GM18508 (cell line): ENCODE data around the gene OR52A1.

Source experiments
- ATAC-seq: cut with Tn5 transposase; IDR thresholded peaks from one replicate; pipeline ENCODE4 v1.9.1; 2021; ENCODE audit warnings: moderate number of reproducible peaks; ENCODE audit not compliant: insufficient read depth, unreplicated experiment

OR52A1 gene

DNA sequence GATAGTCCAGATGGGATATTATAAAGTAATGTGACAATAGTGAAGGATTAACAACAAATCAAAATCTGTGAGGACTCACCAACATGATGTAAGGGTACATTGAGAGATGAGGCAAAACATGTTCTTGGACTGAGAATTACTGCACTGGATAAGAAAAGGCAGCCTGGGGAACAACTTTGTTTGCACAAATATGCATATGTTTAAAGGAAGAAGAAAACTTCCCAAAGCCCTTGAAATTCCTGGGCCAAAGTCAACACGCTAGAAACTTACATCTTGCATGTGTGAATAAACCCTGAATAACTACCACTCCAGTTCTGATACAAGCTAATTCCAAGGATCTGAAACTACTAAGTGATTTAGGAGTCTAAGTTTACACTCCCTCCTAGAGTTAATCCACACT is 17.5 kb downstream of the OR52A1 start:
- ATAC-seq: no peak

DNA sequence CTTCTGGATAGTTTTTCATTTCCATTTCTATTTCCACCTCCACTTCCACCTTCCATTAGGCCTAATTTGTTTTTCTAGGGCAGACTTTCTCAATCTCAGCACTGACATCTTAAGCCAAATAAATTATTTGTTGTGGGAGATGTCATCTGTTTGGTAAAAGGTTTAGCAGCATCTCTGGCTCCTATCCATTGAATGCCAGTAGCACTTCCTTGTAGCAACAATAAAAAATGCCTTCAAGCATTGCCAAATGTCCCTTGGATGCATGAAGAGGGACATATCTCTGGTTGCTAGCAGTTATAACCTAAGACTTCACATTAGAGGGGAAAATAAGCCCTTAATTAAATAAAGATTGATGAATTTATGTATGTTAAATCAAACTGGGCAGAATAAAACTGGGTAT is 18.3 kb downstream of the OR52A1 start:
- no peak for ATAC-seq

DNA sequence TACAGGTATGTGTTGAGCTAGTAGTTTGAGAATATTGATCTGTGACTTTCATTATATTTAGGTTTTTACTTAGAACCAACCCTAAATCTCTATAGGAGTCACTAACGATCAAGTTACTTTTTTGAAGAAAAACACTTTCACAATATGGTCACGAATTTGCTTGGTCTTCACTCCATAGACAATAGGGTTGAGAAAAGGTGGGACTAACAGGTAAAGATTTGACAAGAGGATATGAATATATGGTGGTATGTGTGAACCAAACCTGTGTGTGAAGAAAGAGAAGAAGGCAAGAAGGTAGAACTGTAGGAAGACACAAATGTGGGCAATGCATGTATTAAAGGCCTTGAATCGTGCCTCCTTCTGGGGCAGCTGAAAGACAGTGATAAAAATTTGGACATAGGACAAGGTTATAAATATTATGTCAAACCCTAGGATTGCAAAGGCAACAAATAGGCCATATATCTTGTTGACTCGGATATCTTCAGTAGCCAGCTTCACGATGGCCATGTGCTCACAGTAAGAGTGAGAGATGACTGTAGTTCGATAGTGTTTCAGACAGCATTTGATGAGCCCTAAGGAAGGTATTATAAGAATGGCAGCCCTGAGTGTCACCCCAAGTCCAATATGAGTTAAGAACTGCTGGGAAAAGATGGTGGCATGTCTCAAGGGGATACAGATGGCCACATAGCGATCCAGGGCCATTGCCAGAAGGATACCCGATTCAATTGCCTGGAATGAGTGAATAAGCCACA is 22.8 kb downstream of the OR52A1 start:
- ATAC-seq: no peak

DNA sequence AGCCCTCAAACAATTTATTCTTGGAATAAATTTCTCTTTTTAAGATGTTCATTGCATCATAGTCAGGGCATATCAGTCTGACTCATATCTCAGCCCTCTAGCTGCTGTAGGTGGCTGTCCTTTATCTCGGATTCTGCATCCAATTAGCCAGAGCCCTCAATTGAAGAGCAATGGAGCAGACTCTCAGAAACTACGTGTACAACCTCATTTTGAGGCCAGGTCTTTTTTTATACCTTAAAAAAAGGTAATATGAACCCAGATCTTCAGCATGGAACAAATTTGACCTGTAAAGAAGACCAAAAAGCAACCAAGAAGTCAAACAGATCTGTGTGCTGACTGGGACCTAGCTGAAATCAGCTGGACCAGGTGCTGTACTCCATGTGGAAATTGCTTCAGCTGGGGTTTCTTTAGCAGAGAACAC is 25.1 kb downstream of the OR52A1 start:
- ATAC-seq: no peak

DNA sequence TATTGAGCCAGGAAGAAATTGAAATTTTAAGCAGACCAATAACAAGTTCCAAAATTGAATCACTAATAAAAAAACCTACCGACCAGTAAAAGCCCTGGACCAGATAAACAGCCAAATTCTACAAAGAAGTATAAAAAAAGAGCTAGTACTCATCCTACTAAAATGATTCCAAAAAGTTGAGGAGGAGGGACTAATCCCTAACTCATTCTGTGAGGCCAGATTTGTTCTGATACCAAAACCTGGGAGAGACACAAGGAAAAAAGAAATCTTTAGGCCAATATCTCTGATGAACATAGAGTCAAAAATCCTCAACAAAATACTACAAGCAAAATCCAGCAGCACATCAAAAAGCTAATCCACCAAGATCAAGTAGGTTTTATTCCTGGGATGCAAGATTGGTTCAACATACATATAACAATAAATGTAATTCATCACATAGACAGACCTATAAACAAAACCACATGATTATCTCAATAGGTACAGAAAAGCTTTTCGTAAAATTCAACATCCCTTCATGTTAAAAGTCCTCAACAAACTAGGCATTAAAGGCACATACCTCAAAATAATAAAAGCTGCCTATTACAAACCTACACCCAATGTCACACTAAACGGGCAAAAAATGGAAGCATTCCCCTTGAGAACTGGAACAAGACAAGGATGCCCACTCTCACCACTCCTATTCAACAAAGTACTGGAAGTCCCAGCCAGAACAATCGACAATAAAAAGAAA is 29.5 kb downstream of the OR52A1 start:
- no peak for ATAC-seq

DNA sequence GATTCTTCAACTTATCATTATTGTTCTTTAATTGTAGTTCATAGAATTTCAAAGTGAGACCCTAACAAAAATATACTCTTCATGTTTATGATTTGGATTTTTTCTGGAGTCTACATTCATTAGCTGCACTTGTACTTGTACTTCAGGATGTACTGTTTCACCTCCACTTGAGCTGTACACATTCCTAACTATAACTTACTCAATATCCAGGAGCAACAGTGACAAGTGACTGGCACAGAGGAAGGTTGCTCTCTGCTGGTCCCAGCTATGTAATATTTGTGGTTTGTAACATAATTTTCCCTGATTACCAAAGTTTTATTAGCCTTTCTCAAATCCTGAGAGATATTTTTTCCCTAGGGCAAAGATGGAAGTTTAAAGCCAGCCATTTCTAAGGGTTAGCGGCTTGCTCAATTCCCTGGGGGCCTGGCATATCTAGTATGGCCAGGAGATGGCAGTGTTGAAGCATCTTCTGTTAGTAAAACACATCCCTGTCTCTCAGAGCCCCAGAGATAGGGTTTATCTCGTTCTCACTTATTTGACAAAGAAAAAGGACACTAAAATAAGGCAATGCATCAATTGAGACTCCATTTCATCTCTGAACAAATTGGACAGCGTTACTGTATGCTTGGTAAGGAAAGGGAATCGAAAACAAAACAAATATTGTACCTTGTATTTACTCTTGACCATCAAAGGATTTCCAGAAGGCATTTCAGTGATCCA is 30.6 kb downstream of the OR52A1 start:
- ATAC-seq: no peak

DNA sequence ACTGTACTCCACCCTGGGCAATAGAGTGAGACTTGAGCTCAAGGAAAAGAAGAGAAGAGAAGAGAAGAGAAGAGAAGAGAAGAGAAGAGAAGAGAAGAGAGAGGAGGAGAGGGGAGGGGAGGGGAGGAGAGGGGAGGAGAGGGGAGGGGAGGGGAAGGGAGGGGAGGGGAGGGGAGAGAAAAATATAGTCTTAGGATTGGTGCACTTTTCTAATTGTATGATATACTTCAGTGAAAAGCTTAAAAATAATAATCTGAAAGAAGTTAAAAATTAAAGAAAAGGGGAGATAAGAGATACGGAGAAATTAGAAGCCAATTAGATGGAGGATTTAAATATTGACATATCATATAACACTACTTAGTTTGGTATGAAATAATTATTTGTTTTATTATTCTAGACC is 35.7 kb downstream of the OR52A1 start:
- ATAC-seq: no peak

DNA sequence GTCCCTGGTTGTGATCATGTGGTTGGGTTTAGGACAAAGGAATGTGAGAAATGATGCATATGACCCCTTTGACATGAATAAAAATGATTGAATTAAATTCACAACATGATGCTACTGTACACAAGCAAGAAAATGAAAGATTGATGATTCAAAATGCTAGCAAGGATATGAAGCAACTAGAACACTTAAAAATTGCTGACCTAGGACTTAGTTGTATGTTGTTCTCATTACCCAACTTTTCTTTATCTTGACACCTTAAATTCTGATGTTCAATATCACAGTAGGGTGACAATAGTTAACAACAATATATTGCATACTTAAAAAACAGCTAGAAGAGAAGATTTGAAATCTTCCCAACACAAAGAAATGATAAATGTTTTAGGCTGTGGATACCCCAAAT is 37.0 kb downstream of the OR52A1 start:
- ATAC-seq: no peak

DNA sequence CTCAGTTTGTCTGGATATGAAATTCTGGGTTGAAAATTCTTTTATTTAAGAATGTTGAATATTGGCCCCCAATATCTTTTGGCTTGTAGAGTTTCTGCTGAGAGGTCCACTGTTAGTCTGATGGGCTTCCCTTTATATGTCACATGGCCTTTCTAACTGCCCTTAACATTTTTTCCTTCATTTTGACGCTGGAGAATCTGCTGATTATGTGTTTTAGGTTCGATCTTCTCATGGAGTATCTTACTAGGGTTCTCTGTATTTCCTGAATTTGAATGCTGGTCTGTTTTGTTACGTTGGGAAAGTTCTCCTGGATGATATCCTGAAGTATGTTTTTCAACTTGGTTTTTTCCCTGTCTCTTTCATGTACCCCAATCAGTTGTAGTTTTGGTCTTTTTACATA is 39.2 kb downstream of the OR52A1 start:
- ATAC-seq: no peak

DNA sequence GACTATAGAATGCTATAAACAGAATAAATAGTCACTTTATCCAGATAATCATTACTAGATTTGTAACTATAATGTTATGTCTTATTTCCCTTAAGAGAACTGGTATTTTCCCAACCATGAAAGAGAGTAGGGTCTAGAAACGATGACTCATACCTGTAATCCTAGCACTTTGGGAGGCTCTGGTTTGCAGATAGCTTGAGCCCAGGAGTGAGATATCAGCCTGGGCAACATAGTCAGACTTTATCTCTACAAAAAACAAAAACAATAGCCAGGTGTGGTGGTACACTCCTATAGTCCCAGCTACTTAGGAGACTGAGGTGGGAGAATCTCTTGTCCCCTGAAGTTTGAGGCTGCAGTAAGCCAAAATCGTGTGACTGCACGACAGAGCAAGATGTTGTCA is 47.3 kb downstream of the OR52A1 start:
- no peak for ATAC-seq

DNA sequence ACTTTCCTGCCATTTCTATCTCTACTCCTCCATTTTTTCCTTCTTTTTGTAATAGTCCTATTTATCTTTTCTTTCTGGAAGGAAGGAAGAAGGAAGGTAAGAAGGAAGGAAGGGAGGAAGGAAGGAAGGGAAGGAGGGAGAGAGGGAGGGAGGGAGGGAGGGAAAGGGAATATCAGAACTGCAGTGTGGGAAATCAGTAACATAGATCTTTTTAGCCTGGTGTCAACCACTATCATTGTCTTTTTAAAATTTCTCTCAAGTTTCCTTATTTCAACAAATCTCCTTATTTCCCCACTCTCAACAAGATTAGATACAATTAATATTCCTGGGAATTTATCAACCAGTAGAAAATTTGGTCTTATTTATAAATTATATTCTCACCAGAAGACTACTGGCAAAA is 51.5 kb downstream of the OR52A1 start:
- no peak for ATAC-seq

DNA sequence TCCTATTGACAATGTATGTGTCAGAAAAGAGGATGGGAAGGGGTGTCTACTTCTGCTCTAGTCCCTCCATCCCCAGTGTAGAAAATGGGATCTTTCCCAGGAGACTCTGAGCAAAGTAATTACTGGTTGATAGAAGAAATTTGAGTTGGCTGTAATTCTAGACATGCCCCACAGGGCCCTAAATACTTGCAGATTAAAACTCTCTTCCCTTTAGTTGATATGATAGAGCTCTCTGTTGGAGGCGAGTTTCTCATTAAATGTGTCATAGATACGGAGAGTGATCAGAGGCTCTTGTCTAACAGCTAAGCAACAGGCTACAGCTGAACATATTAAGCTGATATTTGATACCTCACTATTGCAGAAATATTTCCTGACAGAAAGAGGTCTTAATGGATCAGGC is 52.3 kb downstream of the OR52A1 start:
- ATAC-seq: no peak

DNA sequence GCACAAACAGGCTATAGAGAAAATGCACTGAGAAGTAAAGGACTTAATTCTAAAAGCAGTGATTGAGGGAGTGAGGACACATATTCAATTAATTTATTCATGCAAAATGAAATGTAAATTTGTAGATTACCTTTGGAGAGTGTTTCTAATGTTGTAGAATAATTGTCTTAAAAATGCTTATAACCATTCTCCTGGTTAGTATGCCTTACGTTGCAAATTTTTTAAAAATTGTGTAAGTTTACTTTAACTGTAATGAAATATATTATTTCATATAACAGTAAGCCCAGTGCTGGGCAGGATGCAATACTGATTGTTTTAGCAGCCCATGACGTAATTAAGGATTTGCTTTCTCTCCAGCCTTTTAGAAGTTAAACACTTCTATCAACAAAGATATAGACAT is 58.5 kb downstream of the OR52A1 start:
- no peak for ATAC-seq
